Stimulated activated CD4-positive, alpha-beta T cell treated with anti-CD3 and anti-CD28 coated beads, TNF-alpha, amount 100 ng/mL, for 48 hours (primary cell): Measurements from ENCODE around the gene IBSP.
A peak's percentile ranks its signal among the peaks of the same experiment; 100 is the strongest.

Experiments used
- DNase-seq, 3 donors: peaks; one replicate each; pipeline ENCODE4 v3.0.0-alpha.2; 2020; ENCODE audit warnings: low read depth in 3 of 3

The IBSP gene

DNA sequence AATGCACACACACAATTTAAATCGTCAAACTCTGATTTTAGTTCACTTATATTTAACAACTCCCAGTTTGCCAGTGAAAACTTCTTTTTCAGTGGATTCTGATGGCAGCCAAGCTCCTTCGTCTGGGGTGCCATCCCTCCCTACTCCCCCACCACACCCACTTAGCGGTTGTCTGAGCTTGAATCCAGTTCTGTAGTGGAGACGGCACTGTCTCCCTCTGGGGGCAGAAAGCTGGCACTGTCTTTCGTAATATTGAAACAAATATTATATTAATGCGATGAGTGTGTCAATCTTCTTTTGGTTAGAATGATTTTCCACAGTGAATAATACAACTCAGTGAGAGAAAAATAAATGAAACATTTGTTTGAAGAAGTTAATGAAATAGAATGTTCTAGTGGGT lies 38.9 kb downstream of the IBSP start:
- DNase-seq, result no peak

DNA sequence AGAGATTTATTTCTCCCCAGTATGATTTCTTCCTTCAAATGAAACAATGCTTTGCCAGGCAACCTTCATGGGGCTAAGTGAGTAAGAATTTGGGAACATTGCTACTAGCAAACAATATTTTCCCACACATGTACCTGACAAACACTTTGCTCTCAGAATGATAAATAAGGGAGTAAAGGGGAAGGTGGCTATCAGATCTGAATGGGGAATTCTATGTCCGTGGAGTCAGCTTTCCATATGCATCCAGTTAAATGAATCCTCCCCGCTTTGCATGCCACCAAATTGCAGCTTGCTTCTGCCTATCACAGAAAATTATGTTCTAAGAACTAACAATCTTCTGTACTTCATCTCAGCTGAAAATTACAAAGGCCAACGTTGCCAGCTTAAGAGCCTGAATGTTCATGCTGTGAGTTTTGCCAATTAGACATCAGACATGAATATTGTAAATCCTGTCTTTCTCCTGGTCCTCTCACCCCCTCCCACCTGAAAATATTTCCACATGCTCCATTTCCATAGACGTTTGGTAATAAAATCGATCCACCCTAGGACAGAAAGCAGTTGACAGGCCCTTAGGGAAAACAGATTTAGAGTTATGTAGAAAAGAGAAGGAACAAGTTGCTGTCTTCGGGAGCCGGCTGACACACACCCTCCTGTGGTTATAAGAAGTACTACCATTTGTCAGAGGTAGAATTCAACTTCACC lies 39.7 kb downstream of the IBSP start:
- no peak for DNase-seq

DNA sequence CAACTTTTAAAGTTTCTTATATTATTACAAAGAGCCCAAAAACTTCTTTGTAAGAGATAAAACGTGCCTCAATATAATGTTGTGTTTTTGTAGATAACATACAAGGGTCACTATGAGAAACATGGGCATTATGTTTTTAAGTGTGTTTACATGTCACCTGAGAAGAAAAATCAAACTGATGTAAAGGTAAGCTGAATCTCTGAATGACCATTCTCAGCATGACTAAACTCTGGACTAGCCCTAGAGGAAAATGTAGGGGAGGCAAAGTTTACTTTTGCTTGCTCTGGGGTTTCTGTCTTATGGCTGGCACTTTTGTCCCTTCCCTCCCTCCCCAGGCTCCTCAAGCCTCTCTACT lies 40.2 kb downstream of the IBSP start:
- no peak for DNase-seq

DNA sequence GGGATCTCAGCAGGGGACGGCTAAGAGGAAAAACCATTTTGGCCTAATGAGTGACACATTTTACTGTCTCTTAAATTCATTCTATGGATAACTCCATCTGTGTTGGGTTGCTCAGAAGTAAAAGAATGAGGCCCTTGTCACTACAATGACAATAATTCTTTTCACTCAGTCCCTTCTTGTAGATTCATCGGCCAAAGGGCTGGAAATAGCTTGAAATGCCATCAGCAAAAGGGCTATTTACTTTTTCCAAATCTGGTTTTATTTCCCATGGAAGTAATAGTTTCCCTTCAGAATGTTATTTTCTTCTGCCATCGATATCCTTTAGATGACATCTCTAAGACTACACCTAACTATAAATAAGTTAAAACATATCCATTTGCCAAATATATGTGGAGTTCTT lies 40.8 kb downstream of the IBSP start:
- no peak for DNase-seq

DNA sequence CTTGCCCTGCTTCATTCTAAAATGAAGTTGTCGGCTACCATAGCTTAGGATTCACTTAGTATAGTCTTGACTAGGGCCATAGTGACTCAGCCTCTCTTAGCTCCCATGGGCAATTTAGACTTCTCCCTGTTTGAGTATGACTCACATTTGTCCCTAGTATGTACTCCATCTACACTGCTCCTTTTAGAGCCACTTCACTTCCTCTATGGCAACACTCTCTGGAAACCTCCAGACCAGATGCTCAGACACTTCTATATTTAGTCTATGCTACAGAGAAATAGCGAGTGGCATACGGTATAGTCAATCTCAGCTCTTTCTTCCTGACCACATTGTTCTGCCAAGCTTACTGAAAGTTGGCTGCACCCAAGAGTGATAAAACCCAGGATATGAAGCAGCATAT lies 44.6 kb downstream of the IBSP start:
- no peak for DNase-seq

DNA sequence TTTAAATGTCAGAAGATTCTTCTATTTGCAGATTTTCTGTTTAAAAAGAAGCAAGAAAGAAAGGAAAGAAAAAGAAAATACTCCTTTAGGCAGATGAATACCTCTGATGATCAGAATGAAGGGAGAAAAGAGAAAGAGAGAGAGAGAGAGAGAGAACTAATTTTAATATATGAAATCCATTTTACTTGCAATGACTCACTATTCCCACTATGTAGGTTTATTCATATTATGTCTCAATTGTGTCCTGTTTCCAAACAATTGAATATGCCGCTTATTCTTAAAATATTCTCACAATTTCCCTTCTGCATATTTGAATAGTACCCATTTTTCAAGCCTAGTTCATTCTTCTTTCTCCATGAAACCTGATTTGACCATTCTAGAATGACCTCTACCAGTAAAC lies 45.1 kb downstream of the IBSP start:
- DNase-seq, result no peak

DNA sequence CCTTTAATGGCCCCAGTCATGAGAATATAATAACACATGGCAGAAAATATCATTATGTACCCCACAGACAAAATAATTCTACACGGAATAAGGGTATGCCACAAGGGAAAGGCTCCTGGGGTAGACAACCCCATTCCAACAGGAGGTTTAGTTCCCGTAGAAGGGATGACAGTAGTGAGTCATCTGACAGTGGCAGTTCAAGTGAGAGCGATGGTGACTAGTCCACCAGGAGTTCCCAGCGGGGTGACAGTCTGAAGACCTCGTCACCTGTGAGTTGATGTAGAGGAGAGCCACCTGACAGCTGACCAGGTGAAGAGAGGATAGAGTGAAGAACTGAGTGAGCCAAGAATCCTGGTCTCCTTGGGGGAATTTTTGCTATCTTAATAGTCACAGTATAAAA lies 46.9 kb downstream of the IBSP start:
- no peak for DNase-seq

DNA sequence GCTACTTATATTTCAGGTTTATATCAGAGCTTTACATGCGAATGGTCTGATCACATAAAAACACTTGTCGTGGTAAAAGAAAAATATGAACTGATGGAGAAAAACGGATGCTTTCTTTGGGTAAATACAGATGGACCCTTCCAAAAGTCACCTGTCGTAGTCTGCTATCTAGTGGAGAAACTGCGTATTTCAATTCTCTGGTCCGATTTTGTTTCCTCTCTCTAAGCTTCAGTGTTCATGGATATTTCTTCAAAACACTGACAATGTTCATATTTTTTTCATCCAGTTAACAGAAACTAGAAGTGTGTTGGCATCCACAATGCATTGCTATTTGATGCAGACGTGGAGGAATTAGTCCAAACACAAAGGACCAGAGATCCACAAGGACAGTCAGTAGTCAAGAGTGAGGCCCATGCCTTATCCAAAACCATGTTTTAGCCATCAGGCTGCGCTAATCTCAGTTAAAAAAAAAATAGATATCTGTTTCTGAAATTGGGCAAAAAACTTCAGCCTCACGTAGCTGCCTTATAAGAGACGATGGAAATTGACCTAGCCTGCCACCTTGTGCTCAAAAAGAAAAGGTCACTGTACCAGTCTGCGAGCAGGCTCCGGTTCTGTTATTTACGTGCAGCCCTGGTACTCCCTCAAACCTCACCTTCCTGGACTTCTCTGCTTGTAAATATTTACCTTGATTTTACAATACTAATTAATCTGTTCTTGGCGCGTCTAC lies 49.4 kb downstream of the IBSP start:
- DNase-seq, result peak in 2 of 3 donors; percentile 5 to 7

DNA sequence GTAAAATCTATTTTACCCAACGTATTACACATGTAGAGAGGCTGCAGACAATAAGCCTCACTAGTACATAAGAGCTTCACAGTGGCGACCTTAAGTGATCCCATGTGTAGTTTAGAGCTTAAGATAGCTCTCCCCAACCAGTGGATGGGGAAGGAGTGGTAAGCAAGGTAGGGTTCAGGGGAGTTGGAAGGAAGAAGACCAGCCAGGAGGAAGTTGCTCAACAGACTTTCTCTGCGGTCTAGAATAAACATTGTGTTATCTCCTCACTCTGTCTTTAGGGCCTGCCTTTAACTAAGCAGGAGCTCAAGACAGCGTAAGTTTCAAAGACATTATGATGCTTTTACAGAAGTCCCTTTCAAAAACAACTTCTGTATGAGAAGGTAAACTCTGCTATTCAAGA lies 50.3 kb downstream of the IBSP start:
- no peak for DNase-seq

DNA sequence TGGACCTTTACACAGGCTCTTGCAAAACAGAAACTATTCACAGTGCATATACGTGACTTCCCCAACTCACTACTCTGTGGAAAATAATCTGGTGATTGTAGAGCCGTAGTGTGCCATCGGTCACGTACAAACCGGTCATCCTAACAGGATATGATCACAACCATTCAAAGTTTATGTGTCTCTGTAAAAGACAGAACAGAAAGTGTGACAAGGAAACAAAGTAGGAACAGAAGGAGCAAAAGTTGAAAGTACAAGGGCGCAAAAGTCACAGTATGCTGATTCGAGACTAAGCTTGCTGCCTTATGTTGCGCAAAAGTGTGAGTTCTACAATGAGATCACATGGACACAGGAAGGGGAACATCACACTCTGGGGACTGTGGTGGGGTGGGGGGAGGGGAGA lies 52.0 kb downstream of the IBSP start:
- no peak for DNase-seq

DNA sequence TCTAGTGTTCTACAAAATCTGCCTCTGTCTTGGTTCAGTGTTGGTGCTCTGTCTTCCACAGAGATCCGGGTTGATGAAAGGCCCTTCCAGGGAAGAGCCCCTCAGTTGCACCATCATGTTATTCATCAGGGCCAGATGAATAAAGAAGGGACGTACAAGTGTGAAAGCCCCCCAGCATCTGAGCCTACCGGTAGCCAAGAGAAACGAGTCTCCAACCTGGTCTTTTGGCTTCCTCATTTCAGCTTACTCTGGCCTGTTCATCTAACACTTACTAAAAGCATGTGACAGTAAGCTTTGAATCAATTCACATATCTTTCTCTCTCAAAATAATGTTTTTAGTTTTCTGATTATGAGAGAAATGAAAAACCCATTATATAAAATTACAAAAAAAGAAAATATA lies 52.6 kb downstream of the IBSP start:
- DNase-seq, result no peak

DNA sequence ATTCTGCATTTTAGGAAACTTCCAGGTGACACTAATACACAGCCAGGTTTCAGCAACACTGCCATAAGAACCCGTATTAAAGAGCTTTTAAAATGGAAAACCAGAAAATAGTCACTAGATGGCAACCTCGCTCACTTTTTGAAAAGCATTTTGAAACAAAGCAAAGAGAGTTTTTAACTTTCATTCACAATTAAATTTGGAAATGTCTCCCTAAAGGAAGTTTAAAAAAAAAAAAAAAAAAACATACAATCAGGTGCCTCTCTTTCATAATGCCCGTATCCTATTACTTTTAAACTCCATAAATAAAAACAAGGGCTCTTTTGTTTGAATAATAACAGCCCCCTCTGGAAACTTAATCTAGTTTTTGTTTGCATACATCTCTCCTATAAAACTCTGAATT lies 53.8 kb downstream of the IBSP start:
- no peak for DNase-seq

DNA sequence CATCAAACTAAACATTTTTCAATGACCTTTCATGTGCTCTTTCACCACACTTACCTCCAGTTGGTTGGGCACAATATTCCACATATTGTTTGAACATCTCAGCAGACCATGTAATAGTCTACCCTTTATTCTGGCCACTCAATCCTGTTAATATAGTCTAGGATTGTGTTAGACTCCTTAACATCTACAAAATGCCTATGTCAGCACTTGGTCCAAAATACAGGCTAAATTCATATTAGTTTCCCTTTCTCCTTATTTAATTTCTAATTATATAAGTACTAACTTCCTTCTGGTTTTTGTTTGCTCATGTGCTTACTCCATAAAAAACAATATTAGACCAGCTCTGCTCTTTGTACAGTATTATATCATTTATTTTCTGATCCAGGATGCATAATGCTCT lies 54.5 kb downstream of the IBSP start:
- DNase-seq, result no peak

DNA sequence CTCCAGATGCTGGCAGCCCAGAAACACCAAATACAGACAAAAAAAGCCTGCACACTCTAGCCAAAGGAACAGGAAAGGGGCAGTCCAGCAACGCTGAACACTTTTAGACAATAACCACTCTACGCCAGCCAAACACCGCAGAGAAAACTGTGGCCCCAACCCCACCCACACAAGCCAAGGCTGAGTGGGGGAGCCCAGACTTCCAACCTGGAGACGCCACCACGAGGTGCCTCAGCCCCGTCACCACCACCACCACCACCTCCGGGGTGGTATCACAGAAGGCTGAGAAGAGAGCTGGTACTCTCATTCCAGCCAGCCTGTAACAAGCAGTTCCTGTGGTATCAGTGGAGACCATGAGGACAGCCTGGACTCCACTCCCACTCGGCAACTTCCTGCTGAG lies 56.2 kb downstream of the IBSP start:
- DNase-seq, result no peak

DNA sequence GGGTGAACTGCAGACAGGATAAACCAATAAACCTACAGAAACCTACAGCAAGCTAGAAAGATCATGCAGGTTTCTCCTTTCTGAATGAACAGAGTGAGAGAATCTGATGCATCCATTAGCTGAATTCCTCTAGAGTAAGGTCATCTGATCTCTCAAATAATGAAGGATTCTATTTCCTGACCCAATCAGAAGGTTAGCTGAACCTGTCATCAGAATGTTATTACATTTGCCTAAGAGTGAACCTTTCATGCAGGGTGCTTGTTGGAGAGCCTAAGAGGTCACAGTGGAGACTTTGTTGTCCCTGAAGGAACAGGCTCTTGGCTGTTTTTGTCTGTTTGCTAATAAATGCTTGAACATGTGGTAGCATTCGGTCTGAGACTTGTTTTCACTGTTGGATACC lies 57.5 kb downstream of the IBSP start:
- DNase-seq, result no peak

DNA sequence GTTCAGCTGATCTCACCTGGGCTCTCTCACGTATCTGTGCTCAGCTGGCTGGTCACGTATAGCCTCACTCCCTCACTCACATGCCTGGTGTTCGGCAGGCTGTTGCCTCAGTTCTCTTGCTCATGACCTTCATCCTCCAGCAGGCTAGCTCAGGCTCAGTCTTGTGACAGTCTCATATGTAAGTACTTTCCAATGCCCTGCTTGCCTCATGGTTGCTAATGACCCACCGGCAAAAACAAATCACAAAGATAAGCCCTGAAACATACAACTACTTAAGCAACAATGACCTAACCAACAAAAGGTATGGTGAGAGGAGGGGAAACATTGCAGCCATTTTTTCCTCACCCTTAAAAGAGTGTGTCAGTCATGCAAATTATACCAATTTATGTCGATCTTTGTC lies 58.4 kb downstream of the IBSP start:
- no peak for DNase-seq
